ENCODE results near the gene CCDC187. TPM values are rescaled to one million over a fixed set of nuclear protein-coding genes. Genes with fewer than 3 reads are reported as not detected.

Gene CCDC187
- total RNA-seq, 1 experiment from 2014 or later, result 0.11 TPM

DNA sequence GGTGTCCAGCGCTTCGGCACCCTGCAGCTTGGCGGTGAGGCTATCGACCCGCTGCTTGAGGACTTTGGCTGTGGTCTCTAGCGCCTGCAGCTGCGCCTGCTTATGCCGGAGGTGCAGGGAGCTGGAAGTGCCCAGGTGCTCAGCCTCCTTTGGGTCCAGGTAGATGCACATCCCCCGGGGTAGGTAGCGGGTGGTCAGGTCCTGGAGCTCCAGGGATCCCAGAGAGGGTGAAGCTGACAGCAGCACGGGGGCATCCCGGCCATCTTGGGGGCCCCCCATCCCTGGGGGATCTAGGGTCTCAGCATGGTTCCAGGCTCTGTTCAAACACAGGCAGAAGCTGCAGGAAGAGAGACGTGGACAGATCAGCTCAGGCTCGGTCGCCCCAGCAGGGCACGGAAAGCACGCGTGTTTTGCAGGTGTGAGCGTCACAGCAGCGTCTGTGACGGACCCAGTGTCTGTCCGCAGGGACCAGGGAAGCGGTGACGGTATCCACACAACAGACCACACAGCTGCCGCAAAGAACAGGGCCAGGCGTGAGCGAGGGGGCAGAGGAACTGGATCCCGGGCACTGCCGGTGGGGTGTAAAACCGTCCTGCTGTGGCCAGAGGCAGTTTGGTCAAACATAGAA, 17.4 kb downstream of the CCDC187 start:
- Mint-ChIP-seq H3K4me1 (ENCODE audit: low read depth, unreplicated experiment) (no peaks in the 10 kb centered on the region), H3K9me3 (ENCODE audit: unreplicated experiment) (no peaks in the 10 kb centered on the region), H3K27ac (ENCODE audit: unreplicated experiment) (no peak overlapping the region), H3K27me3 (ENCODE audit: insufficient read depth, unreplicated experiment) (no peaks in the 10 kb centered on the region), H3K4me3 (ENCODE audit: unreplicated experiment) (no peak overlapping the region), H3K36me3 (ENCODE audit: insufficient read depth, unreplicated experiment) (no peaks in the 10 kb centered on the region)
- no TSS peak for BruUV-seq (replicated peaks)
- H3K4me3 ChIP-seq (ENCODE audit: low read depth, low read length), result no peak overlapping the region
- no peaks in the 10 kb centered on the region for H3K4me1 ChIP-seq
- H3K9me3 ChIP-seq, result no peaks in the 10 kb centered on the region
- H3K27me3 ChIP-seq (replicated peaks; ENCODE audit: control insufficient read depth, insufficient read depth, low read length), result no peaks in the 10 kb centered on the region
- intact Hi-C loops (cut with micrococcal nuclease; ENCODE audit: unreplicated experiment), result no loop called here
- no peak for DNase-seq
- TF ChIP-seq, protein P1, sequence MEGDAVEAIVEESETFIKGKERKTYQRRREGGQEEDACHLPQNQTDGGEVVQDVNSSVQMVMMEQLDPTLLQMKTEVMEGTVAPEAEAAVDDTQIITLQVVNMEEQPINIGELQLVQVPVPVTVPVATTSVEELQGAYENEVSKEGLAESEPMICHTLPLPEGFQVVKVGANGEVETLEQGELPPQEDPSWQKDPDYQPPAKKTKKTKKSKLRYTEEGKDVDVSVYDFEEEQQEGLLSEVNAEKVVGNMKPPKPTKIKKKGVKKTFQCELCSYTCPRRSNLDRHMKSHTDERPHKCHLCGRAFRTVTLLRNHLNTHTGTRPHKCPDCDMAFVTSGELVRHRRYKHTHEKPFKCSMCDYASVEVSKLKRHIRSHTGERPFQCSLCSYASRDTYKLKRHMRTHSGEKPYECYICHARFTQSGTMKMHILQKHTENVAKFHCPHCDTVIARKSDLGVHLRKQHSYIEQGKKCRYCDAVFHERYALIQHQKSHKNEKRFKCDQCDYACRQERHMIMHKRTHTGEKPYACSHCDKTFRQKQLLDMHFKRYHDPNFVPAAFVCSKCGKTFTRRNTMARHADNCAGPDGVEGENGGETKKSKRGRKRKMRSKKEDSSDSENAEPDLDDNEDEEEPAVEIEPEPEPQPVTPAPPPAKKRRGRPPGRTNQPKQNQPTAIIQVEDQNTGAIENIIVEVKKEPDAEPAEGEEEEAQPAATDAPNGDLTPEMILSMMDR (IDR thresholded peaks at IDR 0.05; ENCODE audit: insufficient read depth in 1 of 2, low read depth in 1 of 2, low read length in 1 of 2, severe bottlenecking in 1 of 2, unreplicated experiment in 1 of 2), result no peak
- ChIA-PET POLR2A (no interaction called here), CTCF (interaction anchor here (1.1 kb wide), 1 partner anchor 10 kb away, joined by 3 read pairs; no protein-coding TSS in a partner anchor)
- H3K36me3 ChIP-seq (ENCODE audit: control insufficient read depth, insufficient read depth, low read length), result no peaks in the 10 kb centered on the region

- intact Hi-C loops (cut with micrococcal nuclease; ENCODE audit: unreplicated experiment), result no loop called here
- no peak for DNase-seq
- TF ChIP-seq, protein P1 (IDR thresholded peaks at IDR 0.05; ENCODE audit: insufficient read depth in 1 of 2, low read depth in 1 of 2, low read length in 1 of 2, severe bottlenecking in 1 of 2, unreplicated experiment in 1 of 2), result no peak
- POLR2A ChIA-PET, result no interaction called here
- Histone ChIP-seq H3K36me3 (ENCODE audit: control insufficient read depth, insufficient read depth, low read length) (no peaks in the 10 kb centered on the region), H3K4me3 (ENCODE audit: low read depth, low read length) (no peak overlapping the region), H3K4me1 (no peaks in the 10 kb centered on the region), H3K9me3 (no peaks in the 10 kb centered on the region), H3K27me3 (replicated peaks; ENCODE audit: control insufficient read depth, insufficient read depth, low read length) (no peaks in the 10 kb centered on the region)
- no peaks in the 10 kb centered on the region for H3K27me3 Mint-ChIP-seq (ENCODE audit: insufficient read depth, unreplicated experiment)
- no peak overlapping the region for H3K27ac Mint-ChIP-seq (ENCODE audit: unreplicated experiment)
- no peak overlapping the region for H3K4me3 Mint-ChIP-seq (ENCODE audit: unreplicated experiment)
- no TSS peak for BruUV-seq (replicated peaks)
- CTCF ChIA-PET, result interaction anchor here (0.6 to 1.1 kb wide), 3 partner anchors 10 to 1306 kb away, joined by 3 to 4 read pairs (median 3); no protein-coding TSS in a partner anchor
- H3K4me1 Mint-ChIP-seq (ENCODE audit: low read depth, unreplicated experiment), result no peaks in the 10 kb centered on the region
- no peaks in the 10 kb centered on the region for H3K9me3 Mint-ChIP-seq (ENCODE audit: unreplicated experiment)
- H3K36me3 Mint-ChIP-seq (ENCODE audit: insufficient read depth, unreplicated experiment), result no peaks in the 10 kb centered on the region
Observed at GRCh38 chr9:136285501-136286358, 18.2 kb downstream of the CCDC187 start.

- Histone ChIP-seq H3K27me3 (replicated peaks; ENCODE audit: control insufficient read depth, insufficient read depth, low read length) (no peaks in the 10 kb centered on the region), H3K36me3 (ENCODE audit: control insufficient read depth, insufficient read depth, low read length) (no peaks in the 10 kb centered on the region), H3K4me3 (ENCODE audit: low read depth, low read length) (no peak overlapping the region), H3K9me3 (no peaks in the 10 kb centered on the region), H3K4me1 (no peaks in the 10 kb centered on the region)
- H3K9me3 Mint-ChIP-seq (ENCODE audit: unreplicated experiment), result no peaks in the 10 kb centered on the region
- TF ChIP-seq, protein P1 (IDR thresholded peaks at IDR 0.05; ENCODE audit: insufficient read depth in 1 of 2, low read depth in 1 of 2, low read length in 1 of 2, severe bottlenecking in 1 of 2, unreplicated experiment in 1 of 2), result no peak
- no peak for DNase-seq
- POLR2A ChIA-PET, result no interaction called here
- CTCF ChIA-PET, result interaction anchor here (0.6 to 0.8 kb wide), 3 partner anchors 9 to 1307 kb away, joined by 3 to 5 read pairs (median 4); no protein-coding TSS in a partner anchor
- H3K27ac Mint-ChIP-seq (ENCODE audit: unreplicated experiment), result no peak overlapping the region
- intact Hi-C loops (cut with micrococcal nuclease; ENCODE audit: unreplicated experiment), result no loop called here
- no peaks in the 10 kb centered on the region for H3K27me3 Mint-ChIP-seq (ENCODE audit: insufficient read depth, unreplicated experiment)
- H3K36me3 Mint-ChIP-seq (ENCODE audit: insufficient read depth, unreplicated experiment), result no peaks in the 10 kb centered on the region
- H3K4me3 Mint-ChIP-seq (ENCODE audit: unreplicated experiment), result no peak overlapping the region
- H3K4me1 Mint-ChIP-seq (ENCODE audit: low read depth, unreplicated experiment), result no peaks in the 10 kb centered on the region
- BruUV-seq (replicated peaks), result no TSS peak
Observed at GRCh38 chr9:136284951-136285350, 18.9 kb downstream of the CCDC187 start.
